Fibroblast of villous mesenchyme (primary cell): Measurements from ENCODE around the gene G6PC3. TPM values are rescaled to one million over a fixed set of nuclear protein-coding genes. Genes with fewer than 3 reads are reported as not detected.
"Not testable (repeated sequence)": the region's sequence is repeated elsewhere in the genome, so short reads cannot be mapped to it uniquely, and the experiment has no call there.

Experiments used
- DNase-seq: peaks from one replicate; pipeline ENCODE4 v3.0.0-alpha.2; 2010; ENCODE audit warnings: low read depth
- H3K4me3 ChIP-seq: 2 replicates; pipeline ENCODE4 v1.5.1; 2011; ENCODE audit warnings: low read depth, mild to moderate bottlenecking, low read length
- CTCF ChIP-seq: IDR thresholded peaks from 2 replicates; pipeline ENCODE4 v1.5.1; 2012; ENCODE audit warnings: low read depth, mild to moderate bottlenecking, low read length; ENCODE audit not compliant: insufficient read depth
- total RNA-seq: library from RNA; depleted of rRNA; stranded (reverse); fragments of >200 nt; gene quantifications from 2 replicates; pipeline ENCODE4 v1.2.3, GENCODE V29; 2012

G6PC3 gene
- total RNA-seq, 1 donor, result 27.6 TPM

GRCh38 chr17:44095647-44096496 is 25.3 kb downstream of the G6PC3 start:
- peak; percentile 44 for TF ChIP-seq CTCF
- DNase-seq, result peak; percentile 96
- peak overlapping the region; percentile 40 for H3K4me3 ChIP-seq

- peak; percentile 9 for TF ChIP-seq CTCF
- no peak overlapping the region for H3K4me3 ChIP-seq
Observed at GRCh38 chr17:44097110-44097958, 26.8 kb downstream of the G6PC3 start.

GRCh38 chr17:44101858-44102257 is 31.3 kb downstream of the G6PC3 start:
- H3K4me3 ChIP-seq, DNase-seq: not testable (repeated sequence)

More at GRCh38 chr17:44097110-44097958, 26.8 kb downstream of the G6PC3 start:
- peak; percentile 85 for DNase-seq

GRCh38 chr17:44102849-44103622 is 32.5 kb downstream of the G6PC3 start:
- DNase-seq, result no peak

GRCh38 chr17:44105483-44105882 is 34.9 kb downstream of the G6PC3 start:
- TF ChIP-seq CTCF, result no peak
- no peak overlapping the region for H3K4me3 ChIP-seq
- no peak for DNase-seq

More at GRCh38 chr17:44102849-44103622, 32.5 kb downstream of the G6PC3 start:
- TF ChIP-seq CTCF, result no peak
- no peak overlapping the region for H3K4me3 ChIP-seq

GRCh38 chr17:44105941-44106340 is 35.4 kb downstream of the G6PC3 start:
- no peak for TF ChIP-seq CTCF
- no peak for DNase-seq
- H3K4me3 ChIP-seq, result no peak overlapping the region
